Trophoblast cell (in vitro differentiated cells and primary cell): Measurements from ENCODE around the gene LRRC71.
A peak's percentile ranks its signal among the peaks of the same experiment; 100 is the strongest.

Experiments
- DNase-seq, 2 donors: peaks; one replicate each; pipeline ENCODE4 v3.0.0-alpha.2; 2016
- H2AFZ ChIP-seq: 2 replicates; pipeline ENCODE4 v1.6.1; 2013; ENCODE audit warnings: low read length, moderate library complexity, mild to moderate bottlenecking; ENCODE audit not compliant: insufficient read depth, poor library complexity
- H2AK5ac ChIP-seq: 2 replicates; pipeline ENCODE4 v1.6.1; 2013; ENCODE audit warnings: mild to moderate bottlenecking, low read length
- H2BK120ac ChIP-seq: 2 replicates; pipeline ENCODE4 v1.6.1; 2013; ENCODE audit warnings: low read length, mild to moderate bottlenecking, moderate library complexity; ENCODE audit not compliant: insufficient read depth, poor library complexity
- H2BK12ac ChIP-seq: 2 replicates; pipeline ENCODE4 v1.6.1; 2013; ENCODE audit warnings: mild to moderate bottlenecking, low read length, moderate library complexity
- H2BK5ac ChIP-seq: 2 replicates; pipeline ENCODE4 v1.6.1; 2013; ENCODE audit warnings: low read length, low read depth, moderate library complexity, mild to moderate bottlenecking; ENCODE audit not compliant: poor library complexity
- H3K14ac ChIP-seq: 2 replicates; pipeline ENCODE4 v1.6.1; 2013; ENCODE audit warnings: mild to moderate bottlenecking, low read length
- H3K18ac ChIP-seq: 2 replicates; pipeline ENCODE4 v1.6.1; 2013; ENCODE audit warnings: mild to moderate bottlenecking, low read length
- H3K23ac ChIP-seq: 2 replicates; pipeline ENCODE4 v1.6.1; 2013; ENCODE audit warnings: low read length
- H3K27ac ChIP-seq: 2 replicates; pipeline ENCODE4 v1.5.1; 2013; ENCODE audit warnings: low read depth, mild to moderate bottlenecking, inconsistent platforms, low read length, moderate library complexity
- H3K27me3 ChIP-seq: 2 replicates; pipeline ENCODE4 v1.6.1; 2013; ENCODE audit warnings: inconsistent platforms, mild to moderate bottlenecking, low read length, moderate library complexity; ENCODE audit not compliant: insufficient read depth
- H3K36me3 ChIP-seq, 2 experiments: 1 replicate in 1 of 2; 2 replicates in 1 of 2; pipeline ENCODE4 v1.6.1; 2013; ENCODE audit warnings: low read length in 2 of 2, mild to moderate bottlenecking in 2 of 2, moderate library complexity in 1 of 2; ENCODE audit not compliant: insufficient read depth in 2 of 2, control insufficient read depth in 1 of 2
- H3K4ac ChIP-seq: 2 replicates; pipeline ENCODE4 v1.6.1; 2013; ENCODE audit warnings: low read depth, mild to moderate bottlenecking, low read length, moderate library complexity
- H3K4me1 ChIP-seq, 2 experiments: 1 replicate in 1 of 2; 2 replicates in 1 of 2; pipeline ENCODE4 v1.6.1; 2013; ENCODE audit warnings: low read length in 2 of 2, mild to moderate bottlenecking in 2 of 2, moderate library complexity in 1 of 2; ENCODE audit not compliant: insufficient read depth in 2 of 2, control insufficient read depth in 1 of 2
- H3K4me2 ChIP-seq: 2 replicates; pipeline ENCODE4 v1.6.1; 2013; ENCODE audit warnings: inconsistent platforms, mild to moderate bottlenecking, low read length, moderate library complexity
- H3K4me3 ChIP-seq: 2 replicates; pipeline ENCODE4 v1.5.1; 2013; ENCODE audit warnings: mild to moderate bottlenecking, low read depth, low read length, inconsistent platforms
- H3K79me1 ChIP-seq: one replicate; pipeline ENCODE4 v1.6.1; 2013; ENCODE audit warnings: low read length
- H3K79me2 ChIP-seq: 2 replicates; pipeline ENCODE4 v1.6.1; 2013; ENCODE audit warnings: low read length, mild to moderate bottlenecking; ENCODE audit not compliant: control insufficient read depth, insufficient read depth, poor library complexity
- H3K9ac ChIP-seq: 2 replicates; pipeline ENCODE4 v1.6.1; 2013; ENCODE audit warnings: mild to moderate bottlenecking, low read length
- H3K9me3 ChIP-seq: 2 replicates; pipeline ENCODE4 v1.6.1; 2013; ENCODE audit warnings: low read depth, mild to moderate bottlenecking, control low read depth, inconsistent platforms, low read length; ENCODE audit not compliant: insufficient read depth
- H4K12ac ChIP-seq: 2 replicates; pipeline ENCODE4 v1.6.1; 2013; ENCODE audit warnings: low read depth, mild to moderate bottlenecking, low read length, moderate library complexity
- H4K8ac ChIP-seq: 2 replicates; pipeline ENCODE4 v1.6.1; 2013; ENCODE audit warnings: low read depth, mild to moderate bottlenecking, low read length, moderate library complexity
- H4K91ac ChIP-seq: one replicate; pipeline ENCODE4 v1.6.1; 2013; ENCODE audit warnings: low read depth, mild to moderate bottlenecking, low read length, moderate library complexity
- WGBS: extraction: QIAGEN DNeasy Blood & Tissue Kit; methylation state at CpG from one replicate; pipeline ENCODE4 v1.1.7; 2013; ENCODE audit warnings: missing lambda C conversion rate; ENCODE audit not compliant: insufficient read length, insufficient coverage; ENCODE audit errors: extremely low coverage; 5-methylcytosine and 5-hydroxymethylcytosine counted together

LRRC71 gene

GRCh38 chr1:156894711-156895454 is 25.5 kb upstream of the LRRC71 start:
- Histone ChIP-seq H3K9me3 (no peaks in the 10 kb centered on the region), H3K79me1 (peaks cover 48% of the 10 kb centered on the region), H3K4me3 (no peak overlapping the region), H3K4me1 (peaks cover 45 to 49% of the 10 kb centered on the region in 2 experiments), H3K14ac (peak overlapping the region; percentile 86), H3K4me2 (peak overlapping the region; percentile 58), H3K27me3 (no peaks in the 10 kb centered on the region), H3K4ac (peak overlapping the region; percentile 56), H3K9ac (no peak overlapping the region), H3K23ac (no peak overlapping the region), H4K8ac (peak overlapping the region; percentile 78), H4K12ac (peak overlapping the region; percentile 20), H3K36me3 (no peaks in the 10 kb centered on the region), H3K27ac (peak overlapping the region; percentile 96), H3K79me2 (peaks cover 15% of the 10 kb centered on the region), H3K18ac (peak overlapping the region; percentile 86), H2BK120ac (peak overlapping the region; percentile 87), H4K91ac (peak overlapping the region; percentile 95), H2BK5ac (peak overlapping the region; percentile 96), H2AFZ (peak overlapping the region; percentile 13), H2BK12ac (peak overlapping the region; percentile 97), H2AK5ac (peak overlapping the region; percentile 95)
- WGBS: no CpG with 5 or more reads among the region's 12 CpGs
- no peak for DNase-seq

- Histone ChIP-seq H2BK120ac (peak overlapping the region; percentile 87), H3K36me3 (no peaks in the 10 kb centered on the region), H3K27me3 (no peaks in the 10 kb centered on the region), H3K79me2 (peaks cover 15% of the 10 kb centered on the region), H4K12ac (peak overlapping the region; percentile 20), H3K23ac (no peak overlapping the region), H2BK12ac (peak overlapping the region; percentile 97), H3K14ac (peak overlapping the region; percentile 86), H3K9ac (no peak overlapping the region), H3K4ac (peak overlapping the region; percentile 56), H3K18ac (peak overlapping the region; percentile 86), H4K91ac (peak overlapping the region; percentile 95), H3K79me1 (peaks cover 48% of the 10 kb centered on the region), H3K4me3 (no peak overlapping the region), H3K4me1 (peaks cover 45 to 49% of the 10 kb centered on the region in 2 experiments), H3K4me2 (peak overlapping the region; percentile 58), H2AFZ (peak overlapping the region; percentile 13), H3K27ac (peak overlapping the region; percentile 96), H4K8ac (peak overlapping the region; percentile 78), H2AK5ac (peak overlapping the region; percentile 95), H2BK5ac (peak overlapping the region; percentile 96), H3K9me3 (no peaks in the 10 kb centered on the region)
- WGBS: no CpG with 5 or more reads among the region's 4 CpGs
- DNase-seq: peak; percentile 33 to 77
Measured at GRCh38 chr1:156895455-156895812, 25.0 kb upstream of the LRRC71 start.

- WGBS: no CpG with 5 or more reads among the region's 6 CpGs
- H4K12ac ChIP-seq: no peak overlapping the region
Measured at GRCh38 chr1:156895927-156896326, 24.5 kb upstream of the LRRC71 start.

GRCh38 chr1:156896490-156897033 is 23.9 kb upstream of the LRRC71 start:
- Histone ChIP-seq H4K8ac (peak overlapping the region; percentile 83), H3K79me1 (peaks cover 48% of the 10 kb centered on the region), H2AFZ (peak overlapping the region; percentile 12), H3K27ac (peak overlapping the region; percentile 97), H3K4ac (peak overlapping the region; percentile 71), H3K23ac (no peak overlapping the region), H4K12ac (no peak overlapping the region), H3K14ac (peak overlapping the region; percentile 95), H3K27me3 (no peaks in the 10 kb centered on the region), H3K36me3 (no peaks in the 10 kb centered on the region), H2BK5ac (peak overlapping the region; percentile 94), H3K9ac (no peak overlapping the region), H3K18ac (peak overlapping the region; percentile 88), H2BK12ac (peak overlapping the region; percentile 97), H3K9me3 (no peaks in the 10 kb centered on the region), H4K91ac (peak overlapping the region; percentile 97), H3K4me1 (peaks cover 45 to 49% of the 10 kb centered on the region in 2 experiments), H3K4me2 (peak overlapping the region; percentile 43), H3K79me2 (peaks cover 15% of the 10 kb centered on the region), H3K4me3 (no peak overlapping the region), H2AK5ac (peak overlapping the region; percentile 28), H2BK120ac (peak overlapping the region; percentile 96)
- DNase-seq: peak; percentile 87 to 88
- no CpG with 5 or more reads among the region's 16 CpGs for WGBS

More at GRCh38 chr1:156895927-156896326, 24.5 kb upstream of the LRRC71 start:
- peak overlapping the region; percentile 44 for H3K4ac ChIP-seq
- peak overlapping the region; percentile 38 for H2BK120ac ChIP-seq
- peak overlapping the region; percentile 79 for H2BK5ac ChIP-seq
- no peak overlapping the region for H3K4me3 ChIP-seq
- peak overlapping the region; percentile 77 for H2BK12ac ChIP-seq
- H4K91ac ChIP-seq: peak overlapping the region; percentile 62
- peak overlapping the region; percentile 68 for H3K14ac ChIP-seq
- H3K23ac ChIP-seq: no peak overlapping the region
- H2AK5ac ChIP-seq: peak overlapping the region; percentile 28
- H3K4me1 ChIP-seq: peaks cover 45 to 49% of the 10 kb centered on the region in 2 experiments
- H2AFZ ChIP-seq: no peak overlapping the region
- H3K27ac ChIP-seq: peak overlapping the region; percentile 96
- H3K36me3 ChIP-seq: no peaks in the 10 kb centered on the region
- H4K8ac ChIP-seq: peak overlapping the region; percentile 50
- H3K79me1 ChIP-seq: peaks cover 48% of the 10 kb centered on the region
- H3K9ac ChIP-seq: no peak overlapping the region
- no peaks in the 10 kb centered on the region for H3K9me3 ChIP-seq
- no peak for DNase-seq
- H3K79me2 ChIP-seq: peaks cover 15% of the 10 kb centered on the region
- H3K27me3 ChIP-seq: no peaks in the 10 kb centered on the region
- H3K18ac ChIP-seq: peak overlapping the region; percentile 66
- no peak overlapping the region for H3K4me2 ChIP-seq
